SHP77 (cell line): ENCODE results near the gene SH3PXD2A.

Source experiments
- DNase-seq, 2 experiments: peaks; one replicate each; lab custom pipeline; 2025; lab: John Stamatoyannopoulos, UW

SH3PXD2A gene

DNA sequence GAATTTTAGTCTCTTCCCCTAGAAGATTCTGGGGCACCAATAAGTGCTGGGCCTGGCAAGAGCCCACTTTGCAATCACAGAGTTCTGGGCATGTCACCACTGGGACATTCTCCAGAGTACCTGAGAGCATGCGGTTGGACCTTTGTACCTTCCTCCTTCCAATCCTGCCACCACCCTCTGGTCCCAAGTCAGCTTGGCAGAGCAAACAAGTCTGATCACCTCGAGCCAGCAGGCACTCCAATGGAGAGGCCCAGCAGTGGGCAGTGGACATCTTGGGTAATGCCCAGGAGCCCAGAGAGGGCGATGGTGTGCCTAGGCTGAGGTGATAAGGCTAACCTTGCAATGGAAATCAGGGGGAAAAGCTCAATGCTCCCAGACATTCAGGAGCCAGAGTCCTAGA, 43.4 kb downstream of the SH3PXD2A start:
- DNase-seq: no peak

DNA sequence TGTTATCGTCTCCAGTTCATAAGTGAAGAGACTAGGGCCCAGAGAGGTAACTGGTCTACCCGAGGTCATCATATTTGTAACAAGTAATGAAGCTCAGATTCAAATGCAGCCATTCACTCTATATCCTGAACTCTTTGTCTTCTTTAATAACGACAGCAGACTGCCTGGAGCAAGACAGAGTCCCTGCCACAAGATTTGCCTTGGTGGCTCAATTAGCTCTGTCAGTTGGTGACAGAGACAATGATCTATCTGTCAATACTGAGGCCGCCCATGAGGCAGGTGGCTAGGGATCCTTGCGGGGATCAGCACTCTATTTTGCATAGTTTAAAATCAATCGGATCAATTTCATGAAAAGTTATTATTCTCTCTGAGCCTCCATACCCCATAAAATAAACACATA, 43.9 kb downstream of the SH3PXD2A start:
- no peak for DNase-seq

DNA sequence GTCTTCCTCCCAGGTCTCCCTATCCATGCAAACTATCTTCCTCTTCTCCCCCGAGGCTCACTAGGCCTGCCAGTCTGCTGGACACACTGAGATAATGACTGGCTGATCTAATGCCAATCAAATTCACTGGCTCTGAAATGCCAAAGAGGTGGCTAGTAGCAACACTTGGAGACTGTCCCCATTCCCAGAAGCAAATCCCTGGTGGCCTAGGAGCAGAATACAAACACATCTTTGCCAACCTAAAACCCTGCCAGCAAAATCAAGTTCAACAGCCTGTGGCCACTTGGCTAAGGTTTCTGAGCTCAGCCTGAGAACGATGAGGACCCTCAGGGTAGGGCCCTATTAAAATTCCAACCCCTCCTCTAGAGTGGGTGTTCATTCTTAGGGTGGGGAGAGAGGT, 46.6 kb downstream of the SH3PXD2A start:
- no peak for DNase-seq

DNA sequence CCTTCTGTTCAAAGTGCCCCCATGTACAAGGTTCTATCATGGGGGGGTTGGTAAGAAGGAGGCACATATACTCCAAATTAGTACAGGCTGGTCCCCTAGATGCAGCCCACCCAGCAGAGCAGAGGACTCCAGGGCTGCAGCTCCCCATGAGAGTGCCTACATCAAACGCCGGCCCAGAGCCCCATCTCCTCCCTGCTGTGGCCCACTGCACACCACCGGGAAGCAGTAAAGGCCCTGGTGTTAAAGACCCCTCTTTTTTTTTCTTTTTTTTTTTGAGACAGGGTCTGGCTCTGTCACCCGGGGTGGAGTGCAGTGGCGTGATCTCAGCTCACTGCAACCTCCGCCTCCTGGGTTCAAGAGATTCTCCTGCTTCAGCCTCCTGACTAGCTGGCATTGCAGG, 47.4 kb downstream of the SH3PXD2A start:
- DNase-seq: no peak

DNA sequence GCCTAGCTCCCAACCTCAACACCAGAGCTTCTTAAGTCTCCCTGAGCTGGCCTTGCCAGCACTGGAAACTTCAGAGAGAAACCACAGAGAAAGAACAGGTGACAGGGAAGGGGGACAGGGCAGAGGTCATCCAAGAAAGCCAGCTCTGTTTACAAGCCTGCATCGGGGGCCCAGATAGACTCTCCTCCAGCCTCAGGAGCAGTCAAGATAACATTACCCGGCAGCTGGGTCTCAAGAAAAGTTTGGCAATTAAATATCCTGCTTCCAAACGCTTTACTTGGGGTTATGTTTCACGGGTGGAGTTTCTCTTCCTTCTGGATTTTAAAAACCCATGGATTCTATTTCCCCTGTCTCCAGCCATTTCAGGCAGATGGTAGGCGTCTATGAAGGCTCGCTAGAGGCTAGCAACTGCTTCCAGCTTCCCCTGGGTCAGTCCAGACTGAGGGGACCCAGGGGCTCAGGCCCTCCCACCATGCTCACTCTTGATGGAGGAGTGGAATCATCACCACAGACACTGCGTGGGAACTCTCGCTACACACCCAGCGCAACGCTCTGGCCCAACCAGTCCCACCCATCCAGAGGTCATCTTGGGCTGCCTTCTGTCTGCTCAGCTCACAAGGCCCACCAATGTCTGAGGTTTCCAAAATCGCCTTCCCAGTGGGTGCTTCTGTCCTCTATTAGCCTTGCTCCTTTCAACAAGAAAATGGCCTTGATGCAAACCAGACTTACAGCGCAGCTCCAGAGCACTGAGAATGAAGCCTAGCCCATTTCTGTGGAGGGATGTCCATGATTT, 48.8 kb downstream of the SH3PXD2A start:
- DNase-seq: no peak

DNA sequence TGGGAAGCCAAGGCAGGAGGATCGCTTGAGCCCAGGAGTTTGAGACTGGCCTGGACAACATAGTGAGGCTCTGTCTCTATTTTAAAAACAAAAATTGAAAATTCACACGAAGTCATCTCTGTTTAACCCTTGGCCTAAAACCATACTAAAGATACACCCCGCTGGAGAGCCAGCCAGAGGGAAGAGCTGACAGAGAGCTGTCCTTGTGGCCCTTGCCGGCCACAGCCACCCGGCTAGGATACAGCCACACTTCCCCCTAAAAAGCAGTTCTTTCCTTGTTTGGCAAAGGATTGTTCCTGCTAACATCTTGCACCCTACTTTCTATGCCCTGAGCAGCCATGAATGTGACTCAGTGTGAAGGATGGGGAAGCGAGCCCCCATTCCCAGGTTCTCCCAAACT, 49.6 kb downstream of the SH3PXD2A start:
- no peak for DNase-seq

DNA sequence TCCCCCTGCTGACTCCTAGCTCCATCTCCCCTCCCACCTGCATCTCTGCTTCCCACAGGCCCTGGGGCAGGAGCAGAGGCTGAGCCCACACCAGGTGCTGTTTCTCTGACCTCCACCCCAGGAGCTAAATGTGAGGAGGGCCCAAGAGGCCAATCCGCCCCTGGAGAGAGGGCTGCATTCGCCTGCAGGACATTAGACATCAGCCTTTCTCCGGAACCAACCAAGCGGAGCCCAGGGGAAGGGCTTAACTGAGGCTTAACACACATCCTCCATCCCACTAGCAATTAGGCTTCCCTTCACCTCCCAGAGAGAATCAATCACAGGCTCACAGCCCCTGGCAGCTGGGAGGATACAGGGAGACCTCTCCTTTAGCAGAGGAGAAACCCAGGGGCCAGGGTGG, 50.5 kb downstream of the SH3PXD2A start:
- no peak for DNase-seq

DNA sequence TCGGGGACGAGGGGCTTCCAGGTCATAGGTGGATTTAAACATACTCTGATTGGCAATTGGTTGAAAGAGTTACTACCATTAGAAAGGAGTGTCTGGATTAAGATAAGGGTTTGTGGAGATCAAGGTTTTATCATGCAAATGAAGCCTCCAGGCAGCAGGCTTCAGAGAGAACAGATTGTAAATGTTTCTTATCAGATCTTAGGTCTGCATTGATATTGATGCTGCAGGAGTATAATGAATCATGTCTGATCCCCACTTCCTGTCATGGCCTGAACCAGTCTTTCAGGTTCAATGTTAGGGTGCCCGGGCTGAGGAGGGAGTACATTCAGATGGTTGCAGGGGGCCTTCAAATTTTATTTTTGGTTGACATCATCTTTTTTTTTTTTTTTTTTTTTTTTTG, 51.4 kb downstream of the SH3PXD2A start:
- no peak for DNase-seq

DNA sequence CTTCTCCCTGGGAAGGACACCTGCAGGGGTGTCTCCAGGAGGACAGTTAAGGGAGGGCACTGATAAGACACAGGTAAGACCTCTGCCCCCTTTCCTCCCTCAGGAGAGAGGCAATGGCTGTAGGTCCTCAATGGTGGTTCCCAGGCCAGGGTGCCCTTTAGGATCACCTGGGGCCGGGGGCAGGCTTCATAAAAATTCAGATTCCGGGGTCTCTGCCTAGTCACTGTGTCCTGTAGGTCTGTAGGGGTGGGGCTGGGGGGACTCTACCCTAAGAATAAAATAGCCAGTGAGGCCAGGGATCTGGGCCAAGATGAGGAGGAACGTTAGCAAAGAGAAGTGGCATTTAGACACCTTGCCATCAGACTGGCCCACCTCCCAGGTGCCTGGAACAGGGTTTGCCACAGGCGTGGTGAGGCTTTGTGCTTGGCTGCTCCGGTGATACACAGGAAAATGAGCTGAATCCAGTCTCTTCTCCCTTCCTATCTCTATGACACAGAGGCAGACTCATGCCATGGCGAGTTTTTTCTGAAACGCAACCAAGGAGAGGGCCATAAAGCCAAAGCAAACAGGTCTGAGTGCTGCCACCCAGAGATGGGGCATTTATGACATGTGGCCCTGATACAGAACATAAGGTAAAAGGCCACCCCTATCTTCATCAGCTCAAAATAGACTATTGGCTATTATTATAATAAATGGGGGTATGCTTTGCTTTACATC, 52.6 kb downstream of the SH3PXD2A start:
- DNase-seq: no peak

DNA sequence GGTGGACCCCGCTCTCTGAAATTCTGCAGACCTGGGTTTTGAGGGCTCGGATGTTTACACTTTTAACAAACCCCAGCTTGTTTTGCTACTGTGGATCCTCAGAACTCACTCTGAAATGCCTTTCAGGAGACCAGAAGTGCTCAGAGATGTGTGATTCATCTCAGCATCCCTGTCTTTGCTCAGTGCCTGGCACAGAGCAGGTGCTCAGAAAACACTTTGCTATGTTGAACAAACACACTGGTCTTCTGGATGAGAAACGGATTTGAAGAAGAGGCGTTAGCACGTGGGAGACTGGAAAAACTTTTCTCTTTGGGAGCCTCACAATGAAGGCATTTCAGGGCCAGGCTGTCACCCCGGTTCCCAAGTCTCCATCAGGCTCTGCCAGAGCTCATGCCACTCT, 53.3 kb downstream of the SH3PXD2A start:
- DNase-seq: peak in 1 of 2 experiments; percentile 16

DNA sequence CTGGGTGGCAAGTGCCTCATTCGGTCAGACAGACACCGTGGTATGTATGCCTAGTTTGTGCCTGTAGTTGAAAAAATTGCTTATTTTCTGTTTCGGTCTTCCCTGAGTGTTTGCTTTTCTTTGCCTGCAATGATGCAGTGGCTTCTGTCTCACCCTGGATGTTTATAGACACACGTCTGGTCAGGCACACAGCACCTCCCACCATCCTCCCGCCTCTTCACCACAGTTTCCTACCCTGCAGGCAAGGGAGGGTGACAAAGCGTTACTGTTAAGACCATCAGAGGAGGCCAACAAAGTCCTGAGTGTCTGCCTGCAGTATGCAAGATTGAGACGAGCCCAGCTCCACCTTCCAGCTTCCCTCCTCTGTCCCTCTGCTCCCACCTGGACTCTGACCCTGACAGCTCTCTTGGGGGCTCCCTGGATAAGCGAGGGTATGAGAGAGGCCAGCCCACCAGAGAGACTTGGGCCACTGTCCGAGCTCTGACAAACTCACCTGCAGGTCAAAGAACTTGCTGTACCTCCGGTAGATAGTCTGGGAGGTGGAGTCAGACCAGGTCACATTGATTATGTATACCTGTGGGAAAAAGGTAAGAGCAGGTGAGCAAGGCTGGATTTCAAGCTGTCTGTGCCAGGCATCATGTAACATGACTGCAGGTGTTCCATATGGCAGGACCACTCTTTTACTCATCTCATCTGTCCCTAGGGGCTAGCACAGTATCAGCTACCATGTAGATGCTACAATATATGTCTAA, 54.4 kb downstream of the SH3PXD2A start:
- DNase-seq: no peak

DNA sequence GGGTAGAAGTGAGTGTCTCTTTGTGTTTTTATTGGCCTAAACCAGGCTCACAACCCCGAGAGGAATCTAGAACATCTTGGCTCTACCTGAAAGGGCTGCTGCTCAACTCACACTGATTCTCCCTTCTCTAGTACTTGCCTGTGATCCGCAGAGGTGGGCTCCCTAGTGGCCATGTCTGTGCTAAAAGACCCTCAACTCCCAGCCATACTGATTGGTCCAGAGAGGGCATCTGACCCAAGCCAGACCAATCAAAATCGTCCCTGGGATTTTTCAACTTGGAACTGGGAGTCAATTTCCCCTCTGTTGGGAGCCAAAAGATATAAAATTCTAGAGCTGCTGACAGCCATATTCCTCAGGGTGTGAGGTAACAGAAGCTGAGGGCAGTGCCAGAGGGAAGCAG, 55.3 kb downstream of the SH3PXD2A start:
- DNase-seq: no peak

DNA sequence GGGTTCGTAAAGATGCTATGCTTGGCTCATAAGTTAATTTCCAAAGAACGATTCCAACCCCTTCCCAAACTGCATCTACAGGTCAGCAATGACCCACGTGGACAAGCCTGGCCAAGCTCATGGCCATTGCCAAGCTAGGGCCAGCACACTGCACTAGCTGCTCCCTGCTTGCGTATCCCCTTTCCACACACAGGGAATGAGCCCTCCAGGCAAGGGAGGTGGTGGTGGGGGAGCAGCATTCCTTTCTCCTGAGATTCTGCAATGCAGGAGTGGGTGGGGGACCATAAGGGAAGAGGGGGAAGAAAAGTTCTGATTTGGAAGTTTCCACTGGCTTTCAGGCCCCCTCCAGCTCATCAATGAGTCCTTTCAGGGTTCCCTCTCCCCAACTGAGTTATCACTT, 56.0 kb downstream of the SH3PXD2A start:
- DNase-seq: no peak

DNA sequence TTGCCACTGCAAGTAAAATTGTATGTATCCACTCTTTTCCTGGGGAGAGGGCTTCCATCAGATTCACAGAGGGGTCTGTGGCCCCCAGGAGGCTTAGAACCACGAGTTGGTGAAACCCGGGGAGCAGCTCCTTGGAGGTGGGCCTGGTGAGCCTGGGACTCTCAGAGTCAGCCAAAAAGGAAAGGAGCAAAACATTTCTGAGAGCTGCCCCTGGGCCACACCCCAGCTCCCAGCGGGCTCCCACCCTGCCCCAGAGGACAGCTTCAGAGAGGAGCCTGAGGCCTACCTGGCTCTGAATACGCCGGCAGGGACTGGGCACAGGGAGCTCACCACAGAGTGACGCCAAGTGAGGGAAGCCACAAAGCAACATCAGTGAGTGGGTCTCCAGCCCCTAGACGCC, 56.9 kb downstream of the SH3PXD2A start:
- no peak for DNase-seq

DNA sequence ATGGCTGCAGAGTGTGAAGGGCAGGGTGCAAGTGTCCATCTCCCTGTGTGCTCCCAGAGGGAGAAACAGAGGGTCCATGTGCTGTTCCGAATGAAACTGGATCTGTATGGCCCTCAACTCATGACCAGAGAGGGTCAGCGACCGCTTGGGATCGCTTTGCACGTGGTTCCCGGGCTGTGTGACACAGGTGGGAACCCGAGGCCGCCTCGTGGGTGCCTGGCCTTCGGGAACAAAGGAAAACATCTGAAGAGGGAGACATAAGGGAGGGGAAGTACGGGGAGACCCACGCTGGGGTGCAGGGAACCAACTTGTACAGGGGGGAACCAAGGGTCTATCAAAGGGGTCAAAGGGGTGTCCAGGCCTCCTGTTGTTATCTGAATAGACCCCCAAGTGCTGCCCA, 57.5 kb downstream of the SH3PXD2A start:
- DNase-seq: no peak

DNA sequence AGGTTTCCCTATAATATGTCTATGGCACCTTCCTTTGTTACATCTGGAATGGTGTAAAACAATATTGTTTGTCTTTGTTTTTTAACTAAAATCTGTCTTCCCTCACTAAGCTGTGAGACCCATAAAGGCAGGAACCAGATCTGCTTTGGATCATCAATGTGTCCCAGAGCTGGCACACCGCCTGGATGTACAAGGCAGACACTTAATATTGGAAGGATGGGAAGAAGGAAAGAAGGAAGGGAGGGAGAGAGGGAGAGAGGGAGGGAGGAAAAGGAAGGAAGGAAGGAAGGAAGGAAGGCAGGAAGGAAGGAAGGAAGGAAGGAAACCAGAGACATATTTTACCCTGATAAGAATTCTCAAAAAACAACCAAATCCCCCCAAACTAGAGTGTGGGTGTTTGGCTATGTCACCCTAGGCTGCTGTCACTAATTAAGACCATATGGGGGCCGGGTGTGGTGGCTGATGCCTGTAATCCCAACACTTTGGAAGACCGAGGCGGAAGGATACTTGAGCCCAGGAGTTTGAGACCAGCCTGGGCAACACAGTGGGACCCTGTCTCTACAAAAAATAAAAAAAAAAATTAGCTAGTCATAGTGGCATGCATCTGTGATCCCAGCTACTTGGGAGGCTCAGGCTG, 59.6 kb downstream of the SH3PXD2A start:
- no peak for DNase-seq

DNA sequence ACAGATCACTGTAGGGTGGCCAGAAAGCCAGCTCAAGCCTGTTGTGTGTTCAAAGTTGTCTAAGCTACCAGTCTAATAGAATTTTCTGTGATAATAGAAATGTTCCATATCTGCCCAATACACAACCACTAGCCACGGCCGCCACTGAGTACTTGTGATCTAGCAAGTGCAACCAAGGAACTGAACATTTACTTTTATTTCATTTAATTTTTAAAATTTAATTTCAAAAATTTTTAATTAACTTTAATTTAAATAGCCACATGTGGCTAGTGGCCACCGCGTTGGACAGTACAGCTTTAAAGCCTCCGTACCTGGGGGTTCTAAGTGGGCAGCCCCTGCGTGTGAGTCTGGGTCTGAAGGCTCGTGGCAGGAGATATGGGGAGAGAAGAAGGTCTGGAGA, 60.4 kb downstream of the SH3PXD2A start:
- DNase-seq: no peak

DNA sequence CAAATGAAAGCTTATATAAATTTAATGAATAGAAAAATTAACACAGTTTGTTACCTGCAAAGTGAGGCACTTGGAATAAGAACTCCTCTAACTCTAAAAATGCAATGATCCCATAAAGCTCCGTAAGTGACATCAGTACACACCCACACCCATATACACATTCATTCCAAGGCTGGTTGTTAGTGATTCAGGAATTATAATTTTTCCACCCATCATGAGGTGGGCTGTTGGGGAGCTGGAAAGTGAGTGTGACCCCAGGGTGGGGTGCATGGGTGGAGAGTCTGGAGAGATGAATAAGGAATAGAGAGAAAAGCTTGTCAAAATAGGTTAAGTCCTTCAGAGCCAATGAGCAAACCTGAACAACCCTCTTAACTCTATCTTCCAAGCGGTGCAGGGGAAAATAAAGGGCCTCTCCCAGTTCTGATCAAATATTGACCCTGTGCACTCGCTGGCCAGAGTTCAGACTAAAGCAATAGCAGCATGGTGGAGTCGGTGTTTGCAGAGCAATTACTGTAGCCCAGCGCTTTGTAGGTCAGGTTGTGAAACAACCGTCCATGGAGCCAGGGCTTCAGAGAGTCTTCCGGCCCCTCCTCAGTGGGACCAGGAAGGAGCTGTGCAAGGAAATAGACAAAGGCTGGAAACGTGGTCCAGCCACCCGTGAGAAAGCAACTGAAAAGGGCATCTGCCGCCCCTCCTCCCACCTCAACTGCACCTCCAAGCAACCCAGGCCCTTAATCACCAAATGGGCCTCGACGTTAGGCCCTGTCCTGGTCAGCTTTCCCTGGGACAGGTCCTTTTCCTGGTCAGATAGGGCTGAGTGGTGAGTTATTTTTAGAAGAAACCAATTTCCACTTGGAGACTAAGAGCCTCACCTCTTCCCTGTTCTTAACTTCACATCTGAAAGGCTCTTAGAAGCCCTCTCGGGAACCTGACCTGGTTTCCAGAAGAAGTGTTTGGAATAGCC, 61.2 kb downstream of the SH3PXD2A start:
- DNase-seq: peak; percentile 94 to 96

DNA sequence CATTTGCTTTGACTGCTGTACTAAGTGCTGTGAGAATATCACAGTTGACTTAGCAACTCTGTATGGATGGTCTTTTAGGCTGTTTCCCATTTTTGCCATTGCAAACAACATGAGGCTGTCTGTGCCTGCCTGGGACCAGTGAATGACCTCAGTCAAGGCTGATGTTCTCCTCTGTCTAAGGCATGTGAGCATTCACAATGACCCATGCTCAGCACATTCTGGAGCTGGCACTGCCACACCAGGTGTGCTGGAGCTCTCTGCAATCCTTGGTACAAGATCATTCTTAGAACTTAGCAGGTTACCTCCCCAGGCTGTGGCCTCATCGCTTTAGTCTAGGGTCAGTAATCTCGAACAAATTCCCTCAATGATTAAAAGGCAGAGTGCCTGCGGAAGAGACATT, 61.9 kb downstream of the SH3PXD2A start:
- DNase-seq: peak; percentile 28 to 31

DNA sequence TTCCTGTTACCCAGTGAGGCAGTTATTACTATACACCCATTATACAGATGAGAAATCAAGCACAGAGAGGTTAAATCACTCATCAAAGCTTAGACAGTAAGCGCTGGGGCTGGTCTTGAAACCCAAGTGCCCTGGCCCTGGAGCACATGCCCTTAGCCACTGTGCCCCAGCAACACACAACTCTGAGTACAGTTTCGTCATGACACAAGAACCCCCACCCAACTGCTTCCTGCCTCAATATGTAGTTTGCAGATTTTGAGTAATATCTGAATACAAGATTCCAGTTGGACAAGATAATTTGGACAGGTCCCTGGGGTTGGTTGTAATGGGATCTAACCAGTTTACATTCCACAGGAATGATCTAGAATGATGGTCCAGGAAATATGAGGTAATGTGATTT, 62.8 kb downstream of the SH3PXD2A start:
- no peak for DNase-seq

DNA sequence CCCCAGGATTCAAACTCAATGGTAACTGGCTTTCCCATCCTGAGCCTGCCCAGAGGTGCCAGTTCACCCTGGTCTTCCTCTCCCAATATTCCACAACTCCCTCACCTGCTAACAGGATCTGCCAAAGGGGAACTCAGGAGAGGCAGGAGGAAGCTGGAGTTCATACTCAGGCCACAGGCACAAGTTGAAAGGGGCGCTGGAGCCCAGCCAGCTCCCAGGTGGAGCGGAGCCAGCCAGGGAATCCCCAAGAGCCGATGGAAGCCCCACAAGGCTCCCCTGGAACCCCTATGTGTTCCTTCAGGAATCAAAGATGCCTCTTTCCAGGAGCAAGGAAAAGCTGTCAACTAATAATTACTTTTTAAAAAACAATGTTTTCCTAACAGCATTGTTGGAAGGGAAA, 63.5 kb downstream of the SH3PXD2A start:
- no peak for DNase-seq
